ENCODE measurements around the gene ARID3A. TPM values are rescaled to one million over a fixed set of nuclear protein-coding genes. Genes with fewer than 3 reads are reported as not detected.

ARID3A gene
- total RNA-seq, 1 donor from 2014 or later: 5.0 TPM

- intact Hi-C loops (cut with DNase I): no loop called here
- DNase-seq (no peak), ATAC-seq (ENCODE audit: poor library complexity) (no peak)
Measured at GRCh38 chr19:926323-926588, 421 bp downstream of the ARID3A start.

- peak; percentile 87 for DNase-seq
- ATAC-seq (ENCODE audit: poor library complexity): peak; percentile 37
- intact Hi-C loops (cut with DNase I): no loop called here
Measured at GRCh38 chr19:926589-927350, 935 bp downstream of the ARID3A start.

- intact Hi-C loops (cut with DNase I): no loop called here
- ATAC-seq (ENCODE audit: poor library complexity): no peak
- no peak for DNase-seq
Measured at GRCh38 chr19:927351-927779, 1.5 kb downstream of the ARID3A start.

- DNase-seq (no peak), ATAC-seq (ENCODE audit: poor library complexity) (no peak)
- intact Hi-C loops (cut with DNase I): no loop called here
Measured at GRCh38 chr19:927780-928401, 2.1 kb downstream of the ARID3A start.

GRCh38 chr19:928471-929202, 2.8 kb downstream of the ARID3A start:
- DNase-seq (peak; percentile 54), ATAC-seq (ENCODE audit: poor library complexity) (no peak)
- intact Hi-C loops (cut with DNase I): no loop called here

GRCh38 chr19:929203-929890, 3.5 kb downstream of the ARID3A start:
- DNase-seq (no peak), ATAC-seq (ENCODE audit: poor library complexity) (no peak)
- intact Hi-C loops (cut with DNase I): no loop called here

- no peak for DNase-seq
- ATAC-seq (ENCODE audit: poor library complexity): no peak
- intact Hi-C loops (cut with DNase I): no loop called here
Measured at GRCh38 chr19:929891-930258, 4.0 kb downstream of the ARID3A start.

GRCh38 chr19:931860-932647, 6.2 kb downstream of the ARID3A start:
- intact Hi-C loops (cut with DNase I): no loop called here
- DNase-seq: no peak
- ATAC-seq (ENCODE audit: poor library complexity): no peak

- intact Hi-C loops (cut with DNase I): no loop called here
- DNase-seq (peak; percentile 89), ATAC-seq (ENCODE audit: poor library complexity) (peak; percentile 75)
Measured at GRCh38 chr19:932648-933552, 7.1 kb downstream of the ARID3A start.

GRCh38 chr19:933553-933882, 7.7 kb downstream of the ARID3A start:
- no peak for ATAC-seq (ENCODE audit: poor library complexity)
- intact Hi-C loops (cut with DNase I): no loop called here
- DNase-seq: no peak

GRCh38 chr19:934197-934840, 8.5 kb downstream of the ARID3A start:
- ATAC-seq (ENCODE audit: poor library complexity): no peak
- intact Hi-C loops (cut with DNase I): no loop called here
- no peak for DNase-seq

GRCh38 chr19:934865-935479, 9.1 kb downstream of the ARID3A start:
- intact Hi-C loops (cut with DNase I): no loop called here
- ATAC-seq (ENCODE audit: poor library complexity): peak; percentile 92
- DNase-seq: peak; percentile 93

- DNase-seq (no peak), ATAC-seq (ENCODE audit: poor library complexity) (no peak)
- intact Hi-C loops (cut with DNase I): no loop called here
Measured at GRCh38 chr19:936175-936546, 10.3 kb downstream of the ARID3A start.

- intact Hi-C loops (cut with DNase I): no loop called here
- no peak for ATAC-seq (ENCODE audit: poor library complexity)
- DNase-seq: no peak
Measured at GRCh38 chr19:937259-937694, 11.4 kb downstream of the ARID3A start.

- intact Hi-C loops (cut with DNase I): no loop called here
- DNase-seq (no peak), ATAC-seq (ENCODE audit: poor library complexity) (no peak)
Measured at GRCh38 chr19:938233-938923, 12.5 kb downstream of the ARID3A start.

GRCh38 chr19:939439-939838, 13.6 kb downstream of the ARID3A start:
- DNase-seq (no peak), ATAC-seq (ENCODE audit: poor library complexity) (no peak)
- intact Hi-C loops (cut with DNase I): no loop called here

GRCh38 chr19:939922-940321, 14.1 kb downstream of the ARID3A start:
- DNase-seq (no peak), ATAC-seq (ENCODE audit: poor library complexity) (no peak)
- intact Hi-C loops (cut with DNase I): no loop called here

Measured in Right ventricle myocardium superior (tissue), 1 donor.